ENCODE measurements around the gene MACROH2A2.
"Not testable (repeated sequence)": the region's sequence is repeated elsewhere in the genome, so short reads cannot be mapped to it uniquely, and the experiment has no call there.

Gene MACROH2A2

GRCh38 chr10:70052462-70053217, at the start of gene MACROH2A2:
Gene MACROH2A2, plus strand, starts transcription at chr10:70052846. Its CDS starts 22,813 bp downstream, at chr10:70075659.
- DNase-seq (ENCODE audit: low read depth): no peak

GRCh38 chr10:70007116-70007820, 45.4 kb upstream of the MACROH2A2 start:
- DNase-seq (ENCODE audit: low read depth): no peak

- DNase-seq (ENCODE audit: low read depth): no peak
These were observed 21.4 kb upstream of the MACROH2A2 start for GRCh38 chr10:70031215-70031614.

GRCh38 chr10:70032667-70033289, 19.9 kb upstream of the MACROH2A2 start:
- no peak for DNase-seq (ENCODE audit: low read depth)

GRCh38 chr10:70034232-70034631, 18.4 kb upstream of the MACROH2A2 start:
- no peak for DNase-seq (ENCODE audit: low read depth)

- DNase-seq (ENCODE audit: low read depth): no peak
These were observed 17.1 kb upstream of the MACROH2A2 start for GRCh38 chr10:70035531-70035930.

- DNase-seq (ENCODE audit: low read depth): no peak
These were observed 13.7 kb upstream of the MACROH2A2 start for GRCh38 chr10:70038923-70039322.

- DNase-seq (ENCODE audit: low read depth): no peak
These were observed 11.6 kb upstream of the MACROH2A2 start for GRCh38 chr10:70041016-70041415.

- DNase-seq (ENCODE audit: low read depth): not testable (repeated sequence)
These were observed 10.9 kb upstream of the MACROH2A2 start for GRCh38 chr10:70041739-70042138.

GRCh38 chr10:70047066-70047465, 5.6 kb upstream of the MACROH2A2 start:
- DNase-seq (ENCODE audit: low read depth): not testable (repeated sequence)

GRCh38 chr10:70048030-70048723, 4.5 kb upstream of the MACROH2A2 start:
- DNase-seq (ENCODE audit: low read depth): no peak

GRCh38 chr10:70051848-70052247, 798 bp upstream of the MACROH2A2 start:
- DNase-seq (ENCODE audit: low read depth): no peak

GRCh38 chr10:70053218-70053840, 683 bp downstream of the MACROH2A2 start:
- no peak for DNase-seq (ENCODE audit: low read depth)

GRCh38 chr10:70053841-70054288, 1.2 kb downstream of the MACROH2A2 start:
- DNase-seq (ENCODE audit: low read depth): no peak

GRCh38 chr10:70054902-70055301, 2.3 kb downstream of the MACROH2A2 start:
- DNase-seq (ENCODE audit: low read depth): no peak

- DNase-seq (ENCODE audit: low read depth): no peak
These were observed 2.9 kb downstream of the MACROH2A2 start for GRCh38 chr10:70055550-70055949.

- DNase-seq (ENCODE audit: low read depth): no peak
These were observed 4.7 kb downstream of the MACROH2A2 start for GRCh38 chr10:70057306-70057705.

- no peak for DNase-seq (ENCODE audit: low read depth)
These were observed 7.7 kb downstream of the MACROH2A2 start for GRCh38 chr10:70060389-70060788.

- no peak for DNase-seq (ENCODE audit: low read depth)
These were observed 10.9 kb downstream of the MACROH2A2 start for GRCh38 chr10:70063418-70064098.

GRCh38 chr10:70064486-70064885, 11.8 kb downstream of the MACROH2A2 start:
- DNase-seq (ENCODE audit: low read depth): no peak

GRCh38 chr10:70066190-70066589, 13.5 kb downstream of the MACROH2A2 start:
- DNase-seq (ENCODE audit: low read depth): no peak

Measured in activated T-helper 1 cell treated with Interleukin-2 at 50 U/mL for 16 hours (primary cell).